GM19351 (cell line): Measurements from ENCODE around the gene FGGY.
A peak's percentile ranks its signal among the peaks of the same experiment; 100 is the strongest.
"Not testable (repeated sequence)": the region's sequence is repeated elsewhere in the genome, so short reads cannot be mapped to it uniquely, and the experiment has no call there.

Source experiments
- ATAC-seq: cut with Tn5 transposase; IDR thresholded peaks from one replicate; pipeline ENCODE4 v1.9.1; 2021; ENCODE audit warnings: mild to moderate bottlenecking, moderate library complexity; ENCODE audit not compliant: unreplicated experiment

The FGGY gene

GRCh38 chr1:59716832-59717231 lies 419.9 kb downstream of the FGGY start:
- no peak for ATAC-seq

- ATAC-seq, result no peak
Observed at GRCh38 chr1:59718064-59718988, 421.4 kb downstream of the FGGY start.

GRCh38 chr1:59718989-59719360 lies 422.1 kb downstream of the FGGY start:
- ATAC-seq, result no peak

- ATAC-seq, result no peak
Observed at GRCh38 chr1:59720326-59721115, 423.6 kb downstream of the FGGY start.

DNA sequence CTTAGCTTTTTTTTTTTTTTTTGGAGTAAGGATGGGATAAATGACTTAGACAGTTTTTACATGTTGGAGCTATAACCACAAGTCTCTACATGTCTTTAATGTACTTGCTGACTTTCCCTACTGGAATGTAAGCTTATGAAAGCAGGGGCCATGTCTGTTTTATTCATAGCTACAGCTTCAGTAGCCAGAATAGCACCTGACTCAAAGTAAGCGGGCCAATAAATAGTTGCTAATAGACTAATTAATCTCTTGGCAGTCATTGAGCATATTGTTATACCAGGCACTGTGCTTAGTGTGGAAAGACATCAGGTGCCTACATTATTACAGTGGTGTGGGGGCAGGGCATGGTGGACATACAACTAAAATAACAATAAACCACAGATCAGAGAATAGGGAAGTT lies 433.4 kb downstream of the FGGY start:
- no peak for ATAC-seq

DNA sequence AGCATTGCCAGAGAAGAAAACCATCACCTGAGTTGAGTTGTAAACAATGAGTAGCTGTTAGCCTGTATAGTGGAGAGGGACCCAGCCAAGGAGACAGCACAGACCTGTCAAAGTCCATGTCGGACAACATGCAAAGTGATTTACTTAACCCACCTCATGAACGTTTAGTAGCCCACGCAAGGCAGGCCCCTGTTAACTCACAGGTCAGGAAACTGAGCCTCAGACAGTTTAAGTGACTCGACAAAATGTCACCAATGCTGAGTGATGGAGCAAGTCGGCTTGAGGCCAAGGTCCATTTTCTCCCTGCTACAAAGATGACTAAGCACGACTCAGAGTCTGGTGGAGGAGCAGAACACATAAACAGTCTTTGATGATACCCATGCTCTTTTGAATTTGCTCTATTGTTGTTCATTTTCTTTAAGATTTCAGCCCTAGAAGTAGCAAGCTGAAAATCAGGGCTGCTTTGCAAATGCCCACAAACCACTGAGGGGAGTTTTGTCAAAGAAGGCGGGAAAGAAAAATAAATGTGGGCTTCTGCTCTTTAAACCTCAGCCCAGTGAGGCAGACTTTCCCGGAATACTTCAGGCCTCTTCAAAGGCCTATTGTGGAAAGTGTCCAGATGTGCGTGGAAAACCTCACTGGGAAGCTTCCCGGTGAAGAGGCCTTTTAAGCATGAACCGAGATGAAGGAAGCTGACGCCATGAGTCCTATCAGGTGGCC lies 434.0 kb downstream of the FGGY start:
- peak; percentile 61 for ATAC-seq

- ATAC-seq, result no peak
Observed at GRCh38 chr1:59731591-59731990, 434.7 kb downstream of the FGGY start.

GRCh38 chr1:59732214-59732955 lies 435.5 kb downstream of the FGGY start:
- ATAC-seq, result no peak

DNA sequence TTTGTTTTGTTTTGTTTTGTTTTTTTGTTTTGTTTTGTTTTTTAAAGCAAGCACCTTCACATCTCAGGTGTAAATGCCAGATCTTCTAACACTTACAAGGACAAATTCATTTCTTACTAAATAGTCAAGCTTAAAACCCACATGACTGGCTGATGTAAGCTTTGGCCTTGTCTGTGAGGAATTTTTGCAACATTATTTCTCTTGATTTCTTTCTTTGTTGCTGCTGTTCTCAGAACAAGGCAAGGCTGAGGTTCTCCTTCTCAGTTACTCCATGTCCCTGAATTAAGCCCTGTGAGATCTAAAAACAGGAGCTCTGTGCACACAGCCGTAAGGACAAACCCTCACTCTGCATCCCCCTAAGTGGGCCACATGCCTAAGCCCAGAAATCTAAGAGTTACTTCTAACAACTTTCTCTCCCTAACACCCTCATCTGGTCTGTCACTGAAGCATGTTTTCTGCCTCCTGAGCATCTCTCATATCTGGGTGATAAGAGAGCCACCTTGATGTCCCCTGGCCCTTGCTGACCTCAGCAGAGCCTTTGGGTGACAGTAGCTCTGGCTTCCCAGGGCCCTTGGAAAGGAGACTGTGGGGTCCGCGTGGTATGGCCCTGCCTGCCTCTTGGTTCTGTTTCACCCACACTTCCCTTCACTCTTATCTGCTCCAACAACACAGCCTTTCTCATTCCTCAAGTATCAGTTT lies 436.7 kb downstream of the FGGY start:
- ATAC-seq, result no peak

- not testable (repeated sequence) for ATAC-seq
Observed at GRCh38 chr1:59735927-59736326, 439.0 kb downstream of the FGGY start.

DNA sequence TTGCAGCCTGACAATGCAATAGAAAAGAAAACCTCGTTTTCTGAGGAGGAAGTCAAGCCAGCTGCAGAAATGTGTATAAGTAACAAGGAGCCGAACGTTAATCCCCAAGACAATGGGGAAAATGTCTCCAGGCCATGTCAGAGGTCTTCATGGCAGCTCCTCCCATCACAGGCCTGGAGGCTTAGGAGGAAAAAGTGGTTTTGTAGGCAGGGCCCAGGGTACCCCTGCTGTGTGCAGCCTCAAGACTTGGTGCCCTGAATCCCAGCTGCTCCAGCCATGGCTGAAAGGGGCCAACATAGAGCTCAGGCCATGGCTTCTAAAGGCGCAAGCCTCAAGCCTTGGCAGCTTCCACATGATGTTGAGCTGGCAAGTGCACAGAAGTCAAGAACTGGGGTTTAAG lies 439.9 kb downstream of the FGGY start:
- ATAC-seq, result no peak

DNA sequence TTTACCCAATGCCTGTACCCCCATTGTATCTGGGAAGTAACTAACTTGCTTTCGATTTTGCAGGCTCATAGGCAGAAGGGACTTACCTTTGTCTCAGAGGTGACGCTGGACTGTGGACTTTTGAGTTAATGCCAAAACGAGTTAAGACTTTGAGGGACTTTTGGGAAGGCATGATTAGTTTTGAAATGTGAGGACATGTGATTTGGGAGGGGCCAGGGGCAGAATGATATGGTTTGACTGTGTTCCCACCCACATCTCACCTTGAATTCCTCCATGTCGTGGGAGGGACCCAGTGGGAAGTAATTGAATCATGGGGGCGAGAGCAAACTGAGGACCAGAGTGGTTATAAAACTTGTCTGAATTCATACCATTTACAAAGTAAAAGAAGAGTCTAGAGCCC lies 440.7 kb downstream of the FGGY start:
- no peak for ATAC-seq

DNA sequence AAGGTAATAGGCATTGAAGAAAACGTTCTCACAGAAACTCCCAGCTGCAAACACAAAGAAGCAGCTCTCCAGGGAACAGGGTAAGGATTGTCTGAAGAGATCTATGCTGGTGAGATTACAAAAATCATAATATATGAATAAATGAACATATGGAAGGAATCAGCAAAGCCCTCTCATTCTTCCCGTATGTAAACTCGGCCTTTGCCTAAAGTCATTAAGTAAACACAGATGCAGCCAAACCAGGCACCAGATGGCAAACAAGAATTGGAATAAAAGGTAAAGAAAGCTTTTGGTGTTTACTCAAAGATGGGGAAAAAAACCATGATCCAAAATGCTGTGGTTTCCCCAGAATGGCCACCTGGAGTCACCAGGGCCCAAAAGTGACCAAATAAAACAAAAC lies 441.3 kb downstream of the FGGY start:
- ATAC-seq, result no peak

- no peak for ATAC-seq
Observed at GRCh38 chr1:59738591-59739015, 441.7 kb downstream of the FGGY start.

- no peak for ATAC-seq
Observed at GRCh38 chr1:59739111-59739510, 442.2 kb downstream of the FGGY start.

- no peak for ATAC-seq
Observed at GRCh38 chr1:59742526-59742925, 445.6 kb downstream of the FGGY start.

- no peak for ATAC-seq
Observed at GRCh38 chr1:59743324-59744091, 446.6 kb downstream of the FGGY start.

DNA sequence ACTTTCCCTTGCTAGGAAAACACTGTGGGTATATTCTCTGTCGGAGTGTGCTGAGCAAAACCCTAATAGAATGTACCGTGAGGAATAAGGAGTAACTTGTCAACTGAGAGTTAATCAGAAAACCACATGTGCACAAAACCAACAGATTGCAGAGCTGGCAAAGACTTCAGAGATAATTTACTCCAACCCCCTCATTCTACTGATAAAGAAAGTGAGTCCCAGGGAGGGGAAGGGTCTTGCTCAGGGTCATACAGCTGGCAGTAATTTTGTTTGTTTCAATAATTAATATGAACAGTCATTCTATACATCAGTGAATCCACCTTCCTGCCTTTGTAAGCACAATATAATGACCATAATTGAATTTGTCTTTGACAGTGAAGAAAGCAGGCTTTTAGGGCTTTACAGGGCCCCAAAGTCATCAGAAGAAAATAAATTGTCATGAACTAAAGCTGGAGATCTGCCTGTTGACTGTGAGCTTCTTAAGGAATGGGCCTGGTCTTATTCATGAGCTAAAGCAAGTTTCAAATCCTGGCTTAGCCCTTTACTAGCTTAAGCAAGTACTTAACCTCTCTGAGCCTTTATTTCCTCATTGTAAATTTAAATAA lies 450.6 kb downstream of the FGGY start:
- ATAC-seq, result no peak

GRCh38 chr1:59748123-59748522 lies 451.2 kb downstream of the FGGY start:
- ATAC-seq, result no peak
